GM19467 (cell line): ENCODE measurements around the gene LIPC.

Experiments
- ATAC-seq: cut with Tn5 transposase; IDR thresholded peaks from one replicate; pipeline ENCODE4 v1.9.1; 2021; ENCODE audit warnings: mild to moderate bottlenecking, moderate library complexity; ENCODE audit not compliant: unreplicated experiment

LIPC gene

DNA sequence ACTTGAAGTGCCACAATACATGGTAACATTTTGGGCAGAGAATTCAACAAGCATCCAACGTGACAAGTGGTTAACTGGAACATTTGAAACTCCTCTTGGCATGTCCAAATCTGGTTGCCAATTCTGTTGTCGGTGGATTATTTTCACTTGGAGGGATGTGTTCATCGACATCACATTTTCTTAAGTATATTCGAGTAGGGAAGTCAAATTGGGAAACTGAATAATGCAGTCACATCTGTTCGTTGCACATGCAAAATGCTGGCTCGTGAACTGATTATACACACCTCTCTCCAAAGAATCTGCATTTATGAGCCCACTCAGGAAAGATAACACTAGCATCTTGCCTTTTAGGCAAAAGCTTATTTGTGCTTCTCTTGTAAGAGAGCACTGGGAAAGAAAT lies 139.7 kb downstream of the LIPC start:
- ATAC-seq: no peak

DNA sequence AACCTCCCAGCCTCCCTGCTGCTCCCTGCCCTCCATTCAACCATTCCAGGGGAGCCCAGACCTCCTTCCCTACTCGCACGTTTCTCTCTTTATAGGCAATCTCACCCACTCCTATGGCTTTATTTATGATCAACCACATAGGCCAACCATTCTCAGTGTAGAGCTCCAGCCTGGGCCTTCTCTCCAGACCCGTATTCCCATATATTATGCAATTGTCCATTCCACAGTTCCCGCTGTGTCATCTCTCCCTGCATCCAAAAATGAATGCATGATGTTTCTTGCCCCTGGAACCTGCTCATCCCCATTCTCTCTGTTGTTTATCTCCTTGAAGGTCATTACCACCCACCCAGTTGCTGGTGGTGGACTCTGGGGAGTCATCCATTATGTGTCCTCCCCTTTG lies 140.7 kb downstream of the LIPC start:
- no peak for ATAC-seq

DNA sequence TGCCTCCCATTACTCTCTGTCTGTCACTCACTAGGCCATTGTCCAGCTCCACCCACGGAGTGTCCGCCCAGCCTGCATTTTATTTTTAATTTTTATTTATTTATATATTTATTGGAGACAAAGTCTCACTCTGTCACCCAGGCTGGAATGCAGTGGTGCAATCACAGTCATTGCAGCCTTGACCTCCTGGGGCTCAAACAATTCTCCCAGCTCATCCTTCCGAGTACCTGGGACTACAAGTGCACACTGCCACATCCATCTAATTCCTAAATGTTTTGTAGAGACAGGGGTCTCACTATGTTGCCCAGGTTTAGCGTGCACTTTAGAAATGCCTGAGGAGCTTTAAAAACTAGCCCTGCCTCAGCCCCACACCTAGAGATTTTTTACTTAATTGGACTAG lies 141.5 kb downstream of the LIPC start:
- no peak for ATAC-seq

DNA sequence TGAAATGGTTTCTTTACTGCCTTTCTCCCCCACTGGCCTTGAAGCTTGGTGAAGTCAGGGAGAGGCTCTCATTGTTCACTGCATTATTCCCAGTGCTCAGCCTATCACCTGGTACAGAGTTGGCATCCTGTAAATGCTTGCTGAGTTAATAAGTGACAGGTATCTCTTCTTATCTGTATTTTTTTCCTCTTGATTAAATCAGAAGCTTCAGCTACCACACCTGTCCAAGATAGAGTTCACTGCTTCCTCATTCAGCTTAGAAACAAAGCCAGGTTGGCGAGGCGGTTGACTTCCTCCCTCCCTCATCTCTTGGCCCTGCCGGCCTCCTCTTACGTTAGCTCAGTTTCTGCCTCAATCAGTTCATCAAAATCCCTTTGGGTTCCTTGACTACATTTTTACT lies 142.8 kb downstream of the LIPC start:
- no peak for ATAC-seq

DNA sequence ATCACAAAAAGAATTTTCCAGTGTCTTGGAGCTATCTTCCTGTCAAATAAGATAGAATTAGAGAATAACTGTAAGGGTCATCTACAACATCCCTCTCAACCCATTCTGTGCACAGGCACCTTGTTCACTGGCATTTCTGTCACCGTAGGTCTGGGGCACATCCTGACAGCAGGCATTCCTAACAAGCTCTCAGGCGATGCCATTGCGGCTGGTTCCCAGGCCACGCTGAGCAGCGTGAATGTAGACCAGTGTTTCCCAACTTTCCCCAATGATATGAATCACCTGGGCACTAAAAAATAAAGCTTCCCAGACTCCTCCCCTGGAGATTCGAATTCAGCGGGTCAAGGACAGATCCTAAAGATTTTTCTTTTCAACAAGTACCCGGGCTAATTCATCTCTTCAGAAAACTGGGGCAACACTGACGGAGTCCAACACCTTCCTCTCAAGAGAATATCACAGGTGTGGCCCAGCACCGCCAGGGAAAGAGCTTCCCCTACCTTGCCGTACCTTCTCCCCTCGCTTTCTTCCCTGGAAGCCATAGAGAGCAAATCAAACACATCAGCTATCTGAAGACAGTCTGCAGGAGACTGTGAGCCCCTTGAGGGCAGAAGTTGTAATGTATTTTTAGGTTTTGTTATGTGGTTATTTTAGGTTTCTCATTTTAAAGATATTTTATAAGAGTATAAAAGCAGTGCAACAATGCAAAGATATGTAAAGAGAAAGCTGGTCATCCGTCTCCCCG lies 143.4 kb downstream of the LIPC start:
- ATAC-seq: no peak

DNA sequence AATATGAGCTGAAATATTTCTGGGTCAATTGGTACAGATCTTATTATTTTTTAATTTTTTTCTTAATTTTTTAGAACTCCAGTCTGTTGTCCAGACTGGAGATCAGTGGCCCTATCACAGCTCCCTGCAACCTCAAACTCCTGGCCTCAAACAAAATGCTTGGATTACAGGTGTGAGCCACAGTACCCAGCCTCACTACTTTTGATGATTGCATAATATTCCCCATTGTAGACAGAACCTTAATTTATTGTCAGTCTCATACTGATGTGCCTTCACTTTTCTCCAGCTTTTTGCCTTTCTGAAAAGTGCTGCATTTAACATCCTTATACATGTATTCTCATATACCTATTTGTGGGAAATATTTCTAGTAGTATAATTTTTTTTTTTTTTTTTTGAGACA lies 144.9 kb downstream of the LIPC start:
- ATAC-seq: no peak

DNA sequence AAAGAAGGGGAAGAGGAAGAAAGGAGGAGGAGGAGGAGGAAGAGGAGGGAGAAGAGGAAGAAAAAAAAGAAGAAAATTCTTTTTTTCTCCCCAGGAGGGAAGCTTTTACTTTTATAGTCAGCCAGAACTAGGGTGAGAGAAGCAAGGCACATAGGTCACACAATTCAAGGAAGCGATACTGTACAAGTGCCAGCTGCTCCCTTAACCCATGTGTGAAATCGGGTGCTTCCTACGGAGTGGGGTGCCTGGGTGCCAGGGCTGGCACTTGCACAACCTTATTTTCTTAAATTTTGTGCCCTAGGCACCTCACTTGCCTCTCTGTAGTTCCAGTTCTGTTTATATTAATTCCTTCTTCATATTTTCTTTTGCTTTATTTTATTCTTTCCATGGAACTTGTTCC lies 150.4 kb downstream of the LIPC start:
- no peak for ATAC-seq

DNA sequence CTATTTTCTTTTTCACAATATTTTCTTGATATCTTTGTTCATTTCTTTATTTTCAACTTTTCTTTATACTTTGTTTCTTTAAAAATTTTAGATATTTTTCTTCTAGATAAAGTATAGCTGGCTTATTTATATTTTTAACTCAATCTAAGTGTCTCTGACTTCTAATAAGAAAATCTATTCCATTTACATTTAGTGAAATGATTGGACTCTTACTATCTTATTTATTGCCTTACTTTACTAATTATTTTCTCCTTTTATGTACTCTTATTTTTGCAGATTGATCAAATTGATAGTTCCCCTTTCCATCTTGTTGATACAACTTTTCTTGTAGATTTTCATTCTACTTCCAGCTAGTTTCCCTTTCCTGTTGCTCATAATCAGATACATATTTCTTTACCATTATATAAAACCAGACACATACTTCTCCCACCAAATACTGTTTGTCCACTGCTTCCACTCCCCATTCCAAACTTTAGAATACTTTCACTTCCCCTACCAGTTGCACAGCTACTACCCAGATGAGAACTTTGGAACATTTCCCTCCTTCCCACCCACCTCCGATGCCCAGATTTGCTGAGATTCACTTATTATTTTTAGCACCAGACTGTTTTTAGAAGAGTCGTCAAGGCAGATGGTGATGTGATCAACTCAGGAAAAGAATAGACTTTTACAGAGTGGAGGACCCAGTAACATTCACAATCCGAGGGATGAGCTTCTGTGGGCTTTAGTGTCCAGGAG lies 151.5 kb downstream of the LIPC start:
- no peak for ATAC-seq

DNA sequence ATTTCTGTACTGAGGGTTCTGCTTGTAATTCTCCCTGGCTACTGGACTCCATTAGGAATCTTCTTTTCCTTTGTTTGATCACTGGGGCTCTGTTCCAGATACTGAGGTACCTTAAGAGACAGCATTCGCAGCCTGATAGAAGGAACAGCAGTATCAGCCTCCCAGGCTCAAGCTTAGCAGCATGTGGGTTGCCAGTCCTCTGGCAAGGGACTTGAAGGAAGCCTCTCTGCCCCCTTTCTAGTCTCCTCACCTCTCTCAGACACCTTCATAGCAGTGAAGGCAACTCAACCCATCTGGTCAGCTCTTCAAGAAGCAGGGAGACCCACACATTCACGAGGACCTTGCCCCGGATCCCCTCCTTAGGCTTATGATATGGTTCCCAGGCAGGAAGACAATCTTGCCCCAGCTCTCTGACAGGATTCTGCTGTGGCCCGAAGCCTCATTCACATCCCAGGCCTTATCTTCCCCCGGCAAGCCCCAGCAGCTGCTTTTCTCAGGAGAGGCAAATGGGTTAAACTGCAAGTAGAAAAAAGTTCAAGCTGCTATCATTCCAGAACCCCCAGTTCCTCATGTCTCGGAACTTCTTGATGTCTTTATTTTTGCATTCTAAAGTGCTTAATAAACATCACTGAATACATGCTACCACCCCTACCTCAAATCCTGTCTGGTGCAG lies 153.1 kb downstream of the LIPC start:
- ATAC-seq: no peak

DNA sequence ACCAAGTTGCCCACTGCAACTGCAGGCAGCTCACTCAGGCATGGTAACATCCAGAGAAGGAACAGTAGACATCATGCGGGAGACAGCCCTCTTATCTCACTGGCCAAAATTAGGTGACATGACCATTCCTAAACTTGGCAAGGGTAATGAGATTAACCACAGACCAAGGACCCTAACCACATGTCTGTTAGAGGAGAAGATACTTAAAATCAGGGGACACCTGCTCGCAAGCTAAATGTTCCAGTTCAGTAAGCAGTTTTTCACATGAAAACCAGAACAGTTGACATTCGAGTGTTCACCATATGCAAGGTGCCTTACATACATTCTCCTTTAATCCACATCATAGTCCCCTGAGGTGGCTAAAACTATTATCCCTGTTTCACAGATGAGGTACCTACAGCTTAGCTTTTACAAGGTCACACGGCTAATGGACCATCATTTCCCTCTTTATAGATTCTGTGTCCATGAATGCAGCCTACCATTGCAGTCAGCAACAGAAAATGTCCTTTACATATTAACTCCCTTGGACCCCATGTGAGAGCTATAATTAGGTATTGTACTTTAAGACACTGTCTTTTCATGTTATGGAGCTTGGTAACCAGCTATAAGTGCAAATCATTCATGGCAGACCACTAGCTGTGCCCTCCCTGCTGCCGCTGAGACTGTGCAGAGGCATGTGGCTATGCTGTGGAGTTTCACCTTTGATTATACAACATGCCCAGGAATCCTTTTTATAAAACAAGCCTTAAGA lies 154.1 kb downstream of the LIPC start:
- ATAC-seq: no peak

DNA sequence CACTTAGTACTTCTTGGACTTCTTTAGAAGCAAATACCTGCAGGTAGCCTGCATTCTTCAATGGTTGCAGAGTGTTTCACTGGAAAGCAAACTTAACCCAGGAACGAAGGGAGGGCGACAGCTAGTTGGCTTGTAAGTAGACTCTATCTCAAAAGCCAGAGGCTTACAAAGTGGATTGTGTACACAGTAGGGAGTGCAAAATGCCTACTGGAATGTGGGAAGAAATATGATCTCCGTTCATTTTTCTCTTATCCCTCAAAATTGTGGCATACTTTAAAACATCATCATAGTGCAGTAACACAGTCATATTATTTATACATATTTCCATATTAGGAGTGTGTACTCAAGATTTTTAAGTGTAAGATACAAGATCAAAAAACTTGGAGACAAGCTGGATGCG lies 155.7 kb downstream of the LIPC start:
- no peak for ATAC-seq

DNA sequence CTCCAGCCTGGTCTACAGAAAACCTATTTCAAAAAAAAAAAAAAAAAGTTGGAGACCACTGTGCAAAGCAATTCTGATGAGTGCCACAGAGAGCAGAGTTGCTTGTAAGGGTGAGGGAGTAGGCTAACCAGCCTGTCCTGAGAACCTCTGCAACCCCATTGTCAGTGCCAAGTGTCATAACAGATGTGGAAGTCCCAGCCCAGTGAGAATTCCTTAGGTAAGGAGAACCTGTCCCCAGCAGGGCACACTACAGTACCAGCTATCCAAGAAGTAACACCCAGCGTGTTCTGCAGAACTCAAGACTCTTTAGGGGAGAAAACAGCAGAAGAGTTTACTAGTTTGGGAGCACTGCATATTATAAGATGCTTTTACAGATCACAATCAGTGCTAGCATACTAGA lies 156.3 kb downstream of the LIPC start:
- ATAC-seq: no peak

DNA sequence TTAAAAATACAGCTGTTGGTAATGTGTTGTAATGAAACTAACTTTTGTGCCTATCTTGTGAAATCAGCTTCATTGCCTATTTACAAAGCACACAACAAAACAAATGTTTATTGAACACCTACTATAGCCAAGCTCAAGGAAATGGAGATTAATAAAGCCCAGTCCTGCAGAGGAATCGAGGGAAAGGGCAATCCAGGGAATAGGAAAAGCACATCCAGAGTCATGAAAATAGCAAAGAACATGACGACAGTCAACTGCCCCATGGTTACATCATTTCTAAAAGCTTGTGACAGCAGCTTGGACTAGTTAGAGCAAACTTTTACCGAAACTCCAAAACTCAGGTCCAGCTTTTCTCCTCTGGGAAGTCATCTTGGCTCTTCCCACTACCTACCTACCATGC lies 157.3 kb downstream of the LIPC start:
- no peak for ATAC-seq

DNA sequence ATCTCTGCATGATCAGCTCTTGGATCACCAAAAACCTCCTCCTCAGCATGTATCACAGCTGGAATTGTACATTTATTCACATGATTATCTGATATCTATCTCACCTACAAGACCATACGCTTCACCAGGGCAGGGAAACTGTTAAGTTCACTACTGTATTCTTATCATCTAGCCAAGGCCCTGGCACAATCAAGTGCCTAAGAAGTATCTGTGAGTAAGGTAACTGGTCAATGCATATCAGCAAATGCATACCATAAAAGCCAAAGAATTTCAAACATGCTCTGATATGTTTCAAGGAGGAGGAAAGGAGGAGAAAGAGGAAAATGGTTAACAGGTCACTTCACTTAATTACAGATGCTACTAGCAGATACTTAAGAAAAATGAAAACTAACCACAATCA lies 158.4 kb downstream of the LIPC start:
- no peak for ATAC-seq

DNA sequence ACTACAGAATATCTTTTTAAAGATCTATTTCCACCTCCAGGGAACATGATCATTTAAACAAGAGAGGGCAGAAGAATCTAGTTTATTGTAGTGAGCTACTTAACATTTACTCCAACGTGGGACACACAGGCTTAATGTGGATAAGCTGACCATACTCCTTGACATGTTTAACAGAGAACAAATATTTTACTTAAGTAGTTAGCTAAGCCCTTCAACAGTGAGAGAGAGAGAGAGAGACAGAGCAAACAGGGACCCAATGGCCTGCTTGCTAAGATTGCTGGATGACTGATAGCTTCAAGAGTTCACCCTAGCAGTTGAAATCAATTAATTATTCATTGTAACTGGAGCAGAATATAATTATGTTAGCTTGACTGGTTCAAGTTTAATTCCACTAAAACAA lies 159.1 kb downstream of the LIPC start:
- no peak for ATAC-seq

DNA sequence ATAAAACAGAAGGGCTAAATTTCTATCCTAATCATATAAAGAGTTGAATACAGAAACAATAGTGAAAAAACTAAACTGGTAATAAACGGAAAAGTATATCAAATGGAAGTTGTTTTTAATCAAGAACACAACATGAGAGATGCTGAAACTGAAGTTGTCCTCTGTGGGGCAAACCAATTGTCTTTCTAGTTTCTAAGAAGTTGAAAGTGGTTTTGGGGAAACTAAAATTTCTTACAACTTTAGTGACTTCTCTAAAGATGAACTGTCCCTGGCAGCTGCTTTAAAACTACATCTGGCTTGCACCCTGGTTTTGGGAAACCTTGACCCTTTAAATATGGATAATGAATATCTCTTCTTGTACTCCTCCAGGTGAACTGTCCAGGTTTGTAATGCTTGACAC lies 162.1 kb downstream of the LIPC start:
- ATAC-seq: no peak

DNA sequence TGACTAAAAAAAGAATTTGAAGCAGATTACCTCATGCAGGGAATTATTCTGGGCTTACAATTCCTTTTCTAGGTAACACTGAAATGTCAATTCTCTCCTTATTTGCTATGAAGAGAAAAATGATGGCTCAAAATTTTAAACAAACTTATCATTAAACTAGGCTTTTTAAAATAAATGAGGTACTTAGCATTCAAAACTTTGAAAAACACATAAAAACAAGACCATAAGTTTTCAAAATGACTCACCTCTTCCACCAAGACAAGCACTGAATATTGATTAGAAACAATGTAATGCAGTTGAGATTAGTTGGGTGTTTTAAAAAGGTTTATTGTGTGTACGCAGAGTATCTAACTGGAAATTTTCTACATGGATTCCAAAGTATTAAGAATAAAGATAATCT lies 163.1 kb downstream of the LIPC start:
- ATAC-seq: no peak

DNA sequence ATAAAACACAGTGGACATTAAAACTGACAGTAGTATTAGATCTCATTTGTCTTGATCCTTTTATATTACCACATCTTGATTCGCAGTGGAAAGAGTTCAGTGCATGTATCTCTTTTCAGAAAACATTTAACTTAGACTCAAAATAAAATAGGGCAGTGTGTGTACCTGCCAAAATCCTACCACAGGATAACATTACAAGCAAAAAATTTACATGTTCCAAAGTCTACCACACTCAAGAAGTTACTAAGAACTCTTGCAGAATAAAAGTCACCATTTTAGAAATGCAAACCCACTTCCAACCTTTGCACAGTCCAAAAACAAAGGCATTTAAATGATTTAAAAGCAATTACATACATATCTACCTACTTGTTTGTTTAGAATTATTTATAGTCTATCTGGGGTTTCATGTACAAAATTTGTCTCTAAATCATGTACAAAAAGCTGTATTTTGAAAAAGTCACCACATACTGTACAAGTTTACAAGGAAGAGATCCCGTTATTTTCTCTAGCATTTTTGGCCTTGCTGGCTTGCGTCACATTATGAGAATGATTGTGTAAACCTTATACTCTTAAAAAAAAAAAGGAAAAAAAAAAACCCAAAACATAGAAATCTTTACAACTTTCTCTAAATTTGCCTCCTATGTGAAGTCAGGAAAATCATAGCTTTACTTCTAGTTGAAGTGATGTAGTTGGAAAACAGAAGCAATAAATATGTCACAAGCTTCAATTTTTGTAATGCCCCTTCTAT lies 163.9 kb downstream of the LIPC start:
- no peak for ATAC-seq

DNA sequence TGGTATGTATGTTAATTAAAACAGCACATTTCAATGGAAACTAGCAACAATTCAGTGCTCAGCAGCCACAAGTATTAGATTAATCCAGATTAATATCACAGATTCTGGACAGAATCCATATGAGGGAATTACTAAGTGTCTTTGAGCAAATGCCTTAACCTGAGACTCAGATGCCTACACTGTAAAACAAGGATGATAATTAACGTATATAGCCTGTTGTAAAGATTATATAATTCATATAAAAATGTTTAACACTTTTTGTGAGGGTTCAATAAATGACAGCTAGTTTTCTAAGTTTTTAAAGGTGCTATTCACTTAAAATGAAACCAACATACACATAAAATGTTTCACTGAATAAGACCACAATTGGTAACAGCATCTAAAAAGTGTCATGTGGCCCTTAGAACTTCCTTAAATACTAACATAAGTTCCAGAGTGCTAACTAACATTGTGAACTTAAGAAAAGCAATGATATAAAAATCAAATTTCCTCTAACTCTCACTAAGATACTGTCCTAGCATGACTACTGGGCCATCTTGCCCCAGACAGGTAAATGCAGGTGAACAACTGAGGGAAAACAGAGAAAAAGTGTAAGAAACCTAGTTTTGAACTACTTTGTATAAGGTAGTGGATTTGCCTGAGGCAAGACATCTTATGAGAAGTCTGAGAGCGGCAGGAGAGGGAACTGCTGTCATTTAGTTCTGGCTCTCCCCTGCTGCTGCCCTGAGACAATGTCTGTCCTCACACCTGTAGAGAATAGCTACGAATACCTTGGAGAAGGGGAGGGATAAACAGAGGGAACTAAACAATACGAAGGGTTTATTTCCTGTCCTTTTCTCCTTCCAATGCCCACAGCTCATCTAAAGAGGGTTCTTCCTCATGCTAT lies 166.4 kb downstream of the LIPC start:
- ATAC-seq: no peak

DNA sequence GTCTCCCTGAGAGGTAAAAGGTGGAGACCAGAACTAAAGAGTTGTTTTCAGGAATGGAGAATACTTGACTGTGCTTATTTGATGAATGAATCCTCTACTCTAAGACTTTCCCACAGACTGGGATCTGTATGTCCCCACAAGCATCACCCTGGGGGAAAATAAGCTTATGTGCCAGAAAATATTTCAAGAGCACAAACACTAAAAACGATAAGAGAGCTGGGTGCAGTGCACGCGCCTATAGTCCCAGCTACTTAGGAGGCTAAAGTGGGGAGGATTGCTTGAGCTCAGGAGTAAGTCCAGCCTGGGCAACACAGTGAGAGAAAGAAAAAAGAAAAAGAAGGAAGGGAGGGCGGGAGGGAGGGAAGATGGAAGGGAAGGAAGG lies 167.0 kb downstream of the LIPC start:
- ATAC-seq: no peak
